Epithelial cell of prostate (primary cell): ENCODE data around the gene QPRT.
A peak's percentile ranks its signal among the peaks of the same experiment; 100 is the strongest.
"Not testable (repeated sequence)": the region's sequence is repeated elsewhere in the genome, so short reads cannot be mapped to it uniquely, and the experiment has no call there.

Experiments used
- DNase-seq: peaks from one replicate; pipeline ENCODE4 v3.0.0-alpha.2; 2011; ENCODE audit warnings: low read depth, low spot score
- H3K27ac ChIP-seq: fragments of 450-650 bp; 2 replicates; pipeline ENCODE4 v1.5.1; 2017; ENCODE audit warnings: mild to moderate bottlenecking

Gene QPRT

DNA sequence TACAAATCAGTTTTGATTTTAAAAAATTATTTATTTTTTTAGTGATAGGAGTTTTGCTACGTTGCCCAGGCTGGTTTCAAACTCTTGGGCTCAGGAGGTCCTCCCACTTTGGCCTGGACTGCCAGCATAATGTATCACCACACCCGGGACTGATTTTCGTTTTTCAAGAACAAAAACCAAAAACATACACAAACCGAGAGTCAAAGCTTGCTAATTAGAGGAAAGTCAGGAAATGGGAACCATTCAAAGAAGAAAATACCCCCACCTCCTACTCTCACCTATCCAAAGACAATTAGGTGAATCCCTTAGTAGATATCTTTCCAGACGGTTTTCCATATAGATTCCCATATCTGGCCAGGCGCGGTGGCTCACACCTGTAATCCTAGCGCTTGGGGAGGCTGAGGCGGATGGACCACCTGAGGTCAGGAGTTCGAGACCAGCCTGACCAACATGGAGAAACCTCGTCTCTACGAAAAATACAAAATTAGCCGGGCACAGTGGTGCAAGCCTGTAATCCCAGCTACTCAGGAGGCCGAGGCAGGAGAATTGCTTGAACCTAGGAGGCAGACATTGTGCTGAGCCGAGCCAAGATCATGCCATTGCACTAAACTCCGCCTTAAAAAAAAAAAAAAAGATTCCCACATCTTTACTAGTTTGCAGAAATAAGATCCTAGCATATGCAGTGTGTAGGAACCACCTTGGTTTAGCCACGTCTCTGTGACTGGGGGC lies 16.8 kb upstream of the QPRT start:
- no peak for DNase-seq

DNA sequence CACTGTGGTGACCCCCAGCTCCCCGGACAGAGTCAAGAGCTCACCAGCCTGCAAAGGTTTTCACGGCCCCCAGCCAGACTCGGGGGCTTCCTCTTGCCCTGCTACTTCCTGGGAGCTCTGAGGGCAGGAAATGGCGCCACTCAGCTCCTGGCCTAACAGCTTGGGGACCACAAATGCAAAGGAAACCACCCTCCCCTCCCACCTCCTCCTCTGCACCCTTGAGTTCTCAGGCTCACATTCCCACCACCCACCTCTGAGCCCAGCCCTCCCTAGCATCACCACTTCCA lies 16.3 kb upstream of the QPRT start:
- no peak overlapping the region for H3K27ac ChIP-seq
- DNase-seq = no peak

More for the DNA sequence above, 16.8 kb upstream of the QPRT start:
- no peak overlapping the region for H3K27ac ChIP-seq

DNA sequence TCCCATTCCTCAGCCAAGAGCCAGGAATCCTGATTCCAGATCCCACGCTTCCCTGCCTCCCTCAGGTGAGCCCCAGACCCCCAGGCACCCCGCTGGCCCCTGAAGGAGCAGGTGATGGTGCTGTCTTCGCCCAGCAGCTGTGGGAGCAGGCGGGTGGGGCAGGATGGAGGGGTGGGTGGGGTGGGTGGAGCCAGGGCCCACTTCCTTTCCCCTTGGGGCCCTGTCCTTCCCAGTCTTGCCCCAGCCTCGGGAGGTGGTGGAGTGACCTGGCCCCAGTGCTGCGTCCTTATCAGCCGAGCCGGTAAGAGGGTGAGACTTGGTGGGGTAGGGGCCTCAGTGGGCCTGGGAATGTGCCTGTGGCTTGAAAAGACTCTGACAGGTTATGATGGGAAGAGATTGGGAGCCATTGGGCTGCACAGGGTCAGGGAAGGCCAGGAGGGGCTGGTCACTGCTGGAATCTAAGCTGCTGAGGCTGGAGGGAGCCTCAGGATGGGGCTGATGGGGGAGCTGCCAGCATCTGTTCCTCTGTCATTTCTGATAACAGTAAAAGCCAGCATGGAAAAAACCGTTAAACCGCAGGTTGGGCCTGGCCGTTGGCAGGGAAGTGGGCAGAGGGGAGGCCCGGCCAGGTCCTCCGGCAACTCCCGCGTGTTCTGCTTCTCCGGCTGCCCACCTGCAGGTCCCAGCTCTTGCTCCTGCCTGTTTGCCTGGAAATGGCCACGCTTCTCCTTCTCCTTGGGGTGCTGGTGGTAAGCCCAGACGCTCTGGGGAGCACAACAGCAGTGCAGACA lies 15.8 kb upstream of the QPRT start, which contains the start of gene SPN:
SPN (plus strand) TSS at position 232 of the 791 bp plus-strand sequence; CDS start at position 714, 482 bp downstream.
- no peak within 1 kb of the TSS for H3K27ac ChIP-seq
- no peak for DNase-seq

DNA sequence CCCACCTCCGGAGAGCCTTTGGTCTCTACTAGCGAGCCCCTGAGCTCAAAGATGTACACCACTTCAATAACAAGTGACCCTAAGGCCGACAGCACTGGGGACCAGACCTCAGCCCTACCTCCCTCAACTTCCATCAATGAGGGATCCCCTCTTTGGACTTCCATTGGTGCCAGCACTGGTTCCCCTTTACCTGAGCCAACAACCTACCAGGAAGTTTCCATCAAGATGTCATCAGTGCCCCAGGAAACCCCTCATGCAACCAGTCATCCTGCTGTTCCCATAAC lies 15.2 kb upstream of the QPRT start:
- H3K27ac ChIP-seq = no peak overlapping the region
- DNase-seq = no peak

- DNase-seq = no peak
- no peak overlapping the region for H3K27ac ChIP-seq
These were observed 14.7 kb upstream of the QPRT start for GRCh38 chr16:29664091-29664921.

DNA sequence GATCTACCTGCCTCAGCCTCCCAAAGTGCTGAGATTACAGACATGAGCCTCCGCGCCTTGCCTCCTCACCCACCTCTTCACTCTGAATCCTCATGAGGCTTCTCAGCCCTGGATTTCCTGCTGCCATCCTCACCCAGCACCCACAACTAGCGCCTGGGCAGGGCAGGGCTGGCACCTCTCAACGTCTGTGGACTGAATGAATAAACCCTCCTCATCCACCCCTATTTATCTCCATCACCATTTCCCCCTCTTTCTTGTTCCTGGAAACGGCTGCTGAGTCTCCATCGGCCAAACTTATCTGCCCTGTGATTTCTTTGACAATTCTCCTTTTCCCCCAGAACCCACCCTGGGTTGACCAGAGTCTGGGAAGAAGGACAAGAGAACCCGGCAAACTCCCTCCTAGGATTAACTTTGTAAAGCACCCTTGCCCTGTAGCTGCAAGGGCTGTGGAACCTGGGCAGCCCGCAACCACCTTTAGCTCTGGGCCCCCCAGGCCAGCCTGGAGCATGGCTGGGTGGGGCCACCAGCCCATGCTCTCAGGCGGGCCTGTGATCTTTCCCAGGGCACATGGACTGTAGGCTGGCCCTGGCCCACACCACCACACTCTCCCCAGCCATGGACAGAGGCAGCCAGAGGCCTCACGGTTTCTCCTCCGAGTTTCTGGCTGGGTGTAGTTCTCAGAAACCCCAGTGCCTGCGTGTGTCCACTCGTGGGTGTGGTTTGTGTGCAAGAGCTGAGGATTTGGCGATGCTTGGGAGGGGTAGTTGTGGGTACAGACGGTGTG lies 13.5 kb upstream of the QPRT start:
- no peak for DNase-seq
- no peak overlapping the region for H3K27ac ChIP-seq

DNA sequence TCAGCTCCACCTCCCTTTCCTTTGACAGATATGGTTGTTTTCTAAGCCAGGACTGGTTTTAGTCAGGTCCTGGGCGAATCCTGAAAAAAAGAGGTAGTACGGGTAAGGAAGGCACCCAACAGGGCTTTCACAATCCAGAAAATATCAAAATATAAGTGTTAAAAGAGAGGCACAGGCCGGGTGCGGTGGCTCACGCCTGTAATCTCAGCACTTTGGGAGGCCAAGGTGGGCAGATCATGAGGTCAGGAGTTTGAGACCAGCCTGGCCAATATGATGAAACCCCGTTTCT lies 11.7 kb upstream of the QPRT start:
- H3K27ac ChIP-seq, DNase-seq: not testable (repeated sequence)

DNA sequence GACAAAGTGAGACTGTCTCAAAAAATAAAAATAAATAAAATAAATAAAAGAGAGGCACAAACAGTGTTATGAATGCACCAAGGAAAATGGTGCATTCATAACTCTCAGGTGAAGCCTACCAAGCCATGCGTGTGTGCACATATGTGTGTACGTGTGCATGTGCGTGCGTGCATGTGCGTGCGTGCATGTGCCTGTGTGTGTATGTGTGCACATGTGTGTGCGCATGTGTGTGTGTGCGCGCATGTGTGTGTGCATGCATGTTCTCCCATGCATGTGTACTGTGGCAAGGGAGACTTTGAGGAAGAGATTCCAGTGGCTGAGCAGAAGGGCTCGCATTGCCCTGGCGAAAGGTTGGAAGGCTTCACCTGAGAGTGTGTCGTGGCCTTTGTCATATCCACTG lies 11.2 kb upstream of the QPRT start:
- DNase-seq = no peak
- H3K27ac ChIP-seq = no peak overlapping the region

- no peak for DNase-seq
- H3K27ac ChIP-seq = no peak overlapping the region
These were observed 10.7 kb upstream of the QPRT start for GRCh38 chr16:29668267-29668666.

DNA sequence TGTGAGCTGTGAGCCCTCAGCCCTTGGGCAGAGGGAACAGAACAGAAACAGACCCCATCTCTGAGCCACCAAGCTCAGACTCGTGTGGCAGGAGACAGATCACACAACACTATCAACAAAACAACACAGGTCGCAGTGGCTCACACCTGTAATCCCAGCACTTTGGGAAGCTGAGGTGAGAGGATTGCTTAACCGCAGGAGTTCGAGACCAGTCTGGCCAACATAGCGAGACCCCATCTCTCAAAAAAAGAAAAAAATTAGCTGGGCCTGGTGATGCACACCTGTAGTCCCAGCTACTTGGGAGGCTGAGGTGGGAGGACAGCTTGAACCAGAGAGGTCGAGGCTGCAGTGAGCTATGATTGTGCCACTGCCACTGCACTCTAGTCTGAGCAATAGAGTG lies 5.5 kb upstream of the QPRT start:
- H3K27ac ChIP-seq = no peak overlapping the region

GRCh38 chr16:29674188-29674587 lies 4.8 kb upstream of the QPRT start:
- H3K27ac ChIP-seq = no peak overlapping the region
- DNase-seq = no peak

More for the DNA sequence above, 5.5 kb upstream of the QPRT start:
- DNase-seq = no peak

- no peak for DNase-seq
- H3K27ac ChIP-seq = no peak overlapping the region
These were observed 3.0 kb upstream of the QPRT start for GRCh38 chr16:29675811-29676643.

- H3K27ac ChIP-seq = no peak overlapping the region
- no peak for DNase-seq
These were observed 1.8 kb upstream of the QPRT start for GRCh38 chr16:29676989-29677785.

GRCh38 chr16:29680180-29680598 lies 1.2 kb downstream of the QPRT start:
- DNase-seq = no peak
- peak overlapping the region; percentile 54 for H3K27ac ChIP-seq

DNA sequence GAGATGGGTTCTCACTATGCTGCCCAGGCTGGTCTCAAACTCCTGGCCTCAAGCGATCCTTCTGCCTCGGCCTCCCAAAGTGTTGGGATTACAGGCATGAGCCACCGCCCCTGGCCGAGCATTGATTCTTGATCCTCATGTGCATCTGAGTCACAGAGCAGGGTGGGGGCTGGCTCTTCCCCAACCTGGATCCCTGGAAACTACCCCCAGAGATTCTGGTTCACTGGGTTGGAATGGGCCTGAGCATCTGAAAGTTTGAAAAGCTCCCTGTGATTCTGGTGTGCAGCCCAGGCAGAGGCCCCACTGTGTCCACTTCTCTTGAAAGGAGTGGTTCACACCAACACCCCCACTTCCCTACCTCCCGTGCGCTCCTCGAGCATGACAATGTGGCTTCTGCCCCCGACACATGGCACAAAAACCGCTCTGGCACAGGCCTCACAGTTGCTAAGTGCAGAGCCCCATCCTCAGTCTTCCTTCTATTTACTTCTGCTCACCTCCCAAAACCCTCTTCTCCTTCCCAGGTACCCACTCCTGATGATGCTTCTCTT lies 4.6 kb downstream of the QPRT start:
- DNase-seq = no peak
- H3K27ac ChIP-seq = no peak overlapping the region

- no peak for DNase-seq
These were observed 5.7 kb downstream of the QPRT start for GRCh38 chr16:29684679-29685078.

DNA sequence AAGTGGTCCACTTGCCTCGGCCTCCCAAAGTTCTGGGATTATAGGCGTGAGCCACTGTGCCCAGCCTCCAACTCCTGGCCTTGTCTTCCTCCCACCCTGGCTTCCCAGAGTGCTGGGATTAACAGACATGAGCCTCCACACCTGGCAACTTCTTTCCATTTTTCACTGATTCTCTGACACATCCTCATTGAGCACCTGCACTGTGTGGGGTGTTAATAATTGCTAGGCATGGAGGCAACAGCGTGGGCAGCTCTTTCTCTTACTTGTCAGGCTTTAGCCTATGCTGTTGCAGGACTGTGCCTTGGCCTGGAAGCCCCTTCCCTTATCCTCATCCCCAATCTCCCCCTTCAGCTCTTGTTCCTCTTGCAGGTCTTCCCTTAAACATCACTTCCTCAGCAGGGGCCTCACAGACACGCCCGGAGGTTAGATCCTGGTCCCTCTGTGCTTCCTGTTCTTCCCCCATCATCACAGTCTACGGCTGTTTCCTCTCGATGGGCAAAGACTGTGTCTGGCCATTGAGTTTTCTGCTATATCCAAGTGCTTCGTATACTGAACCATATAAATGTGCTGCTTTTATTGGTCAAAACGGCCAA lies 7.9 kb downstream of the QPRT start:
- H3K27ac ChIP-seq = no peak overlapping the region
- no peak for DNase-seq

More at GRCh38 chr16:29684679-29685078, 5.7 kb downstream of the QPRT start:
- no peak overlapping the region for H3K27ac ChIP-seq

DNA sequence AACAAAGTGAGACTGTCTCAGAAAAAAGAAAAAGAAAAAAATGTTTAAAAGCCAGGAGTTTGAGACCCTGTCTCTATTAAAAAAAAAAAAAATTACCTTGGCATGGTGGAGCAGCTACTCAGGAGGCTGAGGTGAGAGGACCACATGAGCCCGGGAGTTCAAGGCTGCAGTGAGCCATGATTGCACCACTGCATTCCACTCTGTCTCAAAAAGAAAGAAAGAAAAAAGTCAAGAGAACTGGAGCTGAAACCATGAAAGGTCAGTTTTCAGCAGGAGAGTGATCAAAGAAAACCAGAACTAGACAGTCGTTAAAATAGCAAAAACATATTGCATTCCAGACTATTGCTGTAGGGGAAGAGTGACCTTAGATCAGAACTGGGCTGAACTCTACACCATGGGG lies 8.8 kb downstream of the QPRT start:
- H3K27ac ChIP-seq = no peak overlapping the region
- DNase-seq = no peak
